Right lung (tissue), 5 donors: ENCODE measurements around the gene ATP6V1A. TPM values are rescaled to one million over a fixed set of nuclear protein-coding genes. Genes with fewer than 3 reads are reported as not detected.

Source experiments
- polyA plus RNA-seq, 5 donors: library from polyadenylated mRNA; unstranded; fragments of 120-200 nt; gene quantifications; one replicate each; pipeline versions ENCODE4 v1.2.1 to v1.2.3, GENCODE V29; 2013; ENCODE audit warnings: inconsistent platforms in 1 of 5, low replicate concordance in 1 of 5; ENCODE audit not compliant: insufficient read length in 5 of 5, insufficient read depth in 1 of 5

ATP6V1A gene
- polyA plus RNA-seq, 5 donors: 32.9 to 52.6 (median 50.6) TPM

Other genes starting within 250 kb of the ATP6V1A start
- 10 to 100 TPM; 17.5 to 34.7 (median 27.4) TPM for gene SPICE1, start 231.9 kb upstream of the ATP6V1A start, polyA plus RNA-seq
- gene SIDT1, start 214.5 kb upstream of the ATP6V1A start, polyA plus RNA-seq: 1 to 10 TPM; 1.4 to 2.7 (median 2.1) TPM
- gene USF3, start 50.4 kb upstream of the ATP6V1A start, polyA plus RNA-seq: 10 to 100 TPM; 13.5 to 18.7 (median 17.4) TPM
- 100 to 1,000 TPM in 4 of 5 donors, 10 to 100 TPM in 1; 97.5 to 123 (median 109) TPM for gene NAA50, start 786 bp upstream of the ATP6V1A start, polyA plus RNA-seq
- 1 to 10 TPM; 3.1 to 6.2 (median 5.5) TPM for gene GRAMD1C, start 91.8 kb downstream of the ATP6V1A start, polyA plus RNA-seq
- 1 to 10 TPM; 5.2 to 9.3 (median 6.9) TPM for gene ZDHHC23, start 201.0 kb downstream of the ATP6V1A start, polyA plus RNA-seq